Measurements from ENCODE around the gene RBM38. TPM values are rescaled to one million over a fixed set of nuclear protein-coding genes. Genes with fewer than 3 reads are reported as not detected.

The RBM38 gene
- total and polyA plus RNA-seq, 9 of the 15 experiments (the other 6 are each of a cell fraction or from before 2014, with no cell fraction given), result 0.28 to 82.4 (median 33.2) TPM

- FAIRE-seq (peak; percentile 72), DNase-seq (ENCODE audit: extremely low read depth in 1 of 4, low spot score in 3 of 4) (peak; percentile 63 to 74 (median 72)), ATAC-seq (0 out of 3 replicates have a peak, but pooled peaks have one; percentile 4)
- Histone ChIP-seq H3K27me3 (ENCODE audit: control insufficient read depth in 2 of 2, insufficient read depth in 2 of 2, low read length in 2 of 2) (no peaks in the 10 kb centered on the region), H3K4me1 (replicated peaks in 1 of 2; ENCODE audit: control insufficient read depth in 2 of 2, insufficient read depth in 2 of 2, low read length in 2 of 2) (peaks cover 34 to 70% of the 10 kb centered on the region in 2 experiments), H3K9me3 (replicated peaks; ENCODE audit: control insufficient read depth, insufficient read depth, low read depth, low read length) (no peaks in the 10 kb centered on the region), H3K9ac (ENCODE audit: insufficient read depth in 1 of 2, low read depth in 2 of 2, low read length in 2 of 2) (peak overlapping the region; percentile 79 to 96), H3K79me2 (ENCODE audit: control insufficient read depth, insufficient read depth, low read length) (peaks cover 53% of the 10 kb centered on the region), H3K4me2 (ENCODE audit: insufficient read depth, low read length) (peak overlapping the region; percentile 87), H3K36me3 (ENCODE audit: control insufficient read depth, insufficient read depth, low read length) (peaks cover 46% of the 10 kb centered on the region), H3K4me3 (peak overlapping the region; percentile 75), H2AFZ (ENCODE audit: low read depth, low read length) (no peak overlapping the region), H3K27ac (ENCODE audit: extremely low read depth, low read depth, low read length) (peak overlapping the region; percentile 86), H3K9me1 (ENCODE audit: control insufficient read depth, insufficient read depth, low read length) (peaks cover 5% of the 10 kb centered on the region), H4K20me1 (replicated peaks; ENCODE audit: control insufficient read depth, insufficient read depth, low read length) (peaks cover 32% of the 10 kb centered on the region)
- BruUV-seq (replicated peaks), result no TSS peak
- intact Hi-C loops (cut with micrococcal nuclease), result loop anchor here (2.0 to 5.0 kb wide), 2 partner anchors 19 to 61 kb away; no protein-coding TSS in a partner anchor
- POLR2A ChIA-PET, result interaction anchor here (0.6 to 1.7 kb wide), 17 partner anchors 8 to 1178 kb away, joined by 3 to 9 read pairs (median 4); no protein-coding TSS in a partner anchor
- CTCF ChIA-PET (ENCODE audit: low intra/inter-chr PET ratio), result no interaction called here
- in situ Hi-C loops (cut with MboI), result loop anchor here (25.0 kb wide), 1 partner anchor 821 kb away; no protein-coding TSS in a partner anchor
- under 1% methylated on average over 37 of the region's 98 CpGs for WGBS (ENCODE audit: insufficient coverage, low coverage, missing lambda C conversion rate)
- TF ChIP-seq CXXC5 (CRISPR knock-in tag; IDR thresholded peaks at IDR 0.05) (peak; percentile 69), ZNF518B (CRISPR knock-in tag; IDR thresholded peaks at IDR 0.05) (no peak), CTBP1 (IDR thresholded peaks at IDR 0.05; ENCODE audit: borderline replicate concordance) (peak; percentile 51; the same call in 1 of the 2 replicates), ZNF224 (CRISPR knock-in tag; IDR thresholded peaks at IDR 0.05) (no peak), HSF4 (CRISPR knock-in tag; IDR thresholded peaks at IDR 0.05; ENCODE audit: borderline replicate concordance) (no peak), ETS1 (conservative IDR thresholded peaks at IDR 0.05; ENCODE audit: control insufficient read depth, low read depth, low read length) (0 out of 2 replicates have a peak, but pooled peaks have one; percentile 35), SMAD4 (CRISPR knock-in tag; conservative IDR thresholded peaks at IDR 0.05) (peak; percentile 84), KDM5B (IDR thresholded peaks at IDR 0.05; ENCODE audit: insufficient replicate concordance, low read depth, low read length) (peak; percentile 39), CC2D1A (IDR thresholded peaks at IDR 0.05) (no peak), MTA3 (IDR thresholded peaks at IDR 0.05; ENCODE audit: borderline replicate concordance) (peak; percentile 26), VEZF1 (CRISPR knock-in tag; IDR thresholded peaks at IDR 0.05) (peak; percentile 66), NFE2L1 (tag; IDR thresholded peaks at IDR 0.05; ENCODE audit: borderline replicate concordance, low read depth) (no peak), CCNT2 (IDR thresholded peaks at IDR 0.05; ENCODE audit: borderline replicate concordance, extremely low read depth, insufficient read length, low read depth, low read length) (peak; percentile 73)
These were observed 474 bp downstream of the RBM38 start for GRCh38 chr20:57391439-57392301.
